A204.1 (cell line): ENCODE results near the gene TVP23A.
"Not testable (repeated sequence)": the region's sequence is repeated elsewhere in the genome, so short reads cannot be mapped to it uniquely, and the experiment has no call there.

Source experiments
- FAIRE-seq: peaks from 2 replicates; lab custom pipeline; 2012; peaks lifted over from hg19 to GRCh38; lab: Jason Lieb, UNC

The TVP23A gene

DNA sequence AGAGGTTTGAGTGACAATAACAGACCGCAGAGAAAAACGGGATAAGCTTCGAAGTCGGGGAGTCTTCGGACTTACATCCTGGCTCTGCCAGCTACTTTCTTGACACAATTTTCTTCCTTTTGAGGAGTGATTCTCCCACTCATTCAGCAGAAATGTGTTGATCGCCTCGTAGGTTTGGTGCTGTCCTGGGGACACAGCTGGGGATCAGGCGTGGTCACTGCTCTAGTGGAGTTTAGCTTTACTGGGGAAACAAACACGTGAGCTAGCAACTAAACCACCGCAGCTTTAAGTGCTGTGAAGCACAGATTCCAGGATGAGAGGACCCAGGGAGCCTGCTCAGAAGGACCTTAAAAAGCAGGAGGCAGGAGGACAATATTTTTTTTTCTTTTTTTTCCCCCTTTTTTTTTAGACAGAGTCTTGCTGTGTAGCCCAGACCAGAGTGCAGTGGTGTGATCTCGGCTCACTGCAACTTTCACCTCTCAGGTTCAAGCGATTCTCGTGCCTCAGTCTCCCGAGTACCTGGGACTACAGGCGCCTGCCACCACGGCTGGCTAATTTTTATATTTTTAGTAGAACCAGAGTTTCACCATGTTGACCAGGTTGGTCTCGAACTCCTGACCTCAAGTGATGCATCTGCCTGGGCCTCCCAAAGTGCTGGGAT is 74.1 kb downstream of the TVP23A start:
- no peak for FAIRE-seq

DNA sequence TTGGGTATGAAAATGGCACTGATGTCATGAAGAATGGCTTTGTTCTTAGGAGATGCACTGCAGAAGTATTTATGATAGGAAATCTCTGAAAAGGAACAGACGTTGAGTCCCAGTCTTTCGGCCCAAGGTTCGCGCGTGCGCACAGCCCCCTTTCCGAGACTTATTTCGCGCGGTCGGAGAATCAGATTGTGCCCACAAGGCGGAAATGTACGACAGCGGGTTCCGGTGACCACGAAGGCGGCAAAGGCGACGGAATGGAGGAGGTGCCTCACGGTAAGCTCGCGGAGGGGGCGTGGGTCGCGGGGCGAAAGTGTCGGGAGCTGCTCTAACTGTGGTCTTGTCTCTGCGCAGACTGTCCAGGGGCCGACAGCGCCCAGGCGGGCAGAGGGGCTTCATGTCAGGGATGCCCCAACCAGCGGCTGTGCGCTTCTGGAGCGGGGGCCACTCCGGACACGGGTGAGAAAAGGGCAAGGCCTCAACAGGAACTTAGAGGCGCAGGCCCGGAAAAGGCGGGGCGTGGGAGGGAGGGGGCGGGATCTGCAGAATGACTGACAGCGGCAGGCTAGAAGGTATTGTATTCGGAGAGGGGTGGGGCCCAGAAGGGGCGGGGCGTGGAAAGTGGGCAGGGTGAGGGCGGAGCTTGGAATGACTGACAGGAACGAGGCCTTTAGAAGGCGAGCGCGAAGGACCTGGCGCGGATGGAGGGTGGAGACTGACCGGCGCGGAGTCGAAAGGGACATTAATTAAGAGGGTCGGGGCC is 74.8 kb downstream of the TVP23A start, which contains the start of gene NUBP1:
TSS of gene NUBP1 (plus strand) at position 233 of the 760 bp plus-strand sequence. CDS start at position 255, 22 bp downstream.
- FAIRE-seq, result peak; percentile 51

DNA sequence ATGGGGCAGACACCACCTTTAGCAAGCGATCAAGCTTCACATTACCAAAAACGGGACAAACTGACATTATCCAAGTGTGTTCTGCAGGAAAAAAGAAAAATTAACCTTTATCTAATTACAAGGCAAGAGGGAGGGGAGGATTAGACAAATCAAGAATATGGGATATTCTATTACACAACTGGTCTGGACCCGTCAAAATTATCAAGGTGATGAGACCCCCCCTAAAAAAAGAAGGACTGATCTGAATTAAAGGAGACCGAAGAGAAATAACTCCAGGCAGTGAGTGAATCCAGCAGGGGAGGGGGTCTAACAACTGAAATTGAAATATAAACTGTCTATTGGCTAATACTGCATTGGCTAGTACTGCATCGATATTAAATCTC is 75.4 kb downstream of the TVP23A start:
- FAIRE-seq, result no peak

DNA sequence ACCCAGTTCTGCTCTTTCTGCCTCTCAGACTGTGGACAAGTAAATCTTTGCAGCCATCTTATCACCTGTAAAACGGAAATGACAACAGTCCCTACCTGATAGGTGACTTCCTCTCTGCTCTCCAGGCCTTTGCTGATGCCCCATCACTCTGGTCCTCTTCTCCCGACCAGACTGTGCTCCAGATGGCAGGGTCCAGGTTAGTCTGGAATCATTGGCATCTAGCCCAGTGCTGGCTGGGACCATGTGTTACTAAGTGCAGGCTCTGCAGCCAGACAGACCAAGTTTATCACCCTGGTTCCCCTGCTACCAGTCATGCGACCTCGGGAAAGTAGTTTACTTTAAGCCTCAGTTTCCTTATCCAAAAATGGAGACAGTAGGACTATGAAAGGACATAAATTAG is 76.8 kb downstream of the TVP23A start:
- no peak for FAIRE-seq

DNA sequence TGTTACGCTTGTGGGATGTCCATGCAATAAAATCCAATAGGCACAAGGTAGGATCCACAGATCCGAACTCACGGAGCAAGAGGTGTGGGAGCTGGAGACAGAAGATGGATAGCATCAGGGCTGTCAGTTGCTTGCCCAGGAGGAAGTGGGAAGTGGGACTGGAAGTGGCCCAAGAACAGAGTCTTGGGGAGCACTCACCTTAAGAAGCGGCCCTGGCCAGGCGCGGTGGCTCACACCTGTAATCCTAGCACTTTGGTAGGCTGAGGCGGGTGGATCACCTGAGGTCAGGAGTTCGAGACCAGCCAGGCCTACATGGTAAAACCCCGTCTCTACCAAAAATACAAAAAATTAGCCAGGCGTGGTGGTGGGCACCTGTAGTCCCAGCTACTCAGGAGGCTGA is 77.3 kb downstream of the TVP23A start:
- not testable (repeated sequence) for FAIRE-seq

DNA sequence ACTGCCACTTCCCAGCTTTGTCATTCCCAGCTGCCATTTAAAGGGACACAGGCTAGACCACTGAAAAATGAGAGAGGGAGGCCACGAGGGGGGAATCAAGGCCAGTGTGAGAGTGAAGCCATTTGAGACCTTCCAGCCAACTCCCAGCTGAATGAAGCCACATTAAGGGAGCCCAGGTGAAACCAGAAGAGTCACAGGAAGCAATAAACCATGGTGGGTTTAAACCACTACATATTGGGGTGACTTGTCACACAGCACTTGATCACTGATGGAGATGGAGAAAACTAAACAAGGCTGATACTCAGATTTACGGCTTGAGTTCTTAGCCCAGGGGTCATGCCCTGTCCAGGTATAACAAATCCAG is 77.8 kb downstream of the TVP23A start:
- FAIRE-seq, result no peak

DNA sequence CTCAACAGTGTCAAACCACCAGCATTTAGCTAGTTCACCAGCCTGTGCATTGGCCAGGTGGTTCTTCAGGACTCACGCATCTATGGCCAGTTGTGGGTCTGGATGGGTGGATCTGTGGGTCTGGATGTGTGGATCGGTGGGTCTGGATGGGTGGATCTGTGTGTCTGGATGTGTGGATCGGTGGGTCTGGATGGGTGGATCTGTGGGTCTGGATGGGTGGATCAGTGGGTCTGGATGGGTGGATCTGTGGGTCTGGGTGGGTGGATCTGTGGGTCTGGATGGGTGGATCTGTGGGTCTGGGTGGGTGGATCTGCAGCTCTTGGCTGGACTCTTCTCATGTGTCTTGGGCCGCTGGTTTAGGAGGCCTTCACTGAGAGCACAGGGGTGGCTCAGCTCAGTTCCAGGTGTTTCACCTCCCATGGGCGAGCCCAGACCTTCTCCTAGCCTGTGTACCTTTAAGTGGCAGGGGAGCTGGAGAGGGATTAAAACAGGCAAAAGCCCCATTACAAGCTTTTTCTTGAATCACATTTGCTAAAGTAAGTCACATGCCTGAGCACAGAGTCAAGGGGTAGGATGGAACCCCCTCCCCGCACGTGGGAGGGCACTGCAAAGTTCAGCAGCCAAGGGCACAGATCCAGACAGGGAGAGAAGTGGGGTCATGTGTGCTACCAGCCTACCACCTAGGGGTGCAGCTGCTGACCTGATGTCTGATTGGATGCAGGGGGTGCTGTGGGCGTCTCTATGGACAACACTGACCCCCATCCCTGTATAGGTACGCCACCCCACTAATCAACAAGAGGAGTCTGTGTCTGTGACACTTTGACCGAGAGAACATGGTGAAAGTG is 78.4 kb downstream of the TVP23A start:
- no peak for FAIRE-seq

DNA sequence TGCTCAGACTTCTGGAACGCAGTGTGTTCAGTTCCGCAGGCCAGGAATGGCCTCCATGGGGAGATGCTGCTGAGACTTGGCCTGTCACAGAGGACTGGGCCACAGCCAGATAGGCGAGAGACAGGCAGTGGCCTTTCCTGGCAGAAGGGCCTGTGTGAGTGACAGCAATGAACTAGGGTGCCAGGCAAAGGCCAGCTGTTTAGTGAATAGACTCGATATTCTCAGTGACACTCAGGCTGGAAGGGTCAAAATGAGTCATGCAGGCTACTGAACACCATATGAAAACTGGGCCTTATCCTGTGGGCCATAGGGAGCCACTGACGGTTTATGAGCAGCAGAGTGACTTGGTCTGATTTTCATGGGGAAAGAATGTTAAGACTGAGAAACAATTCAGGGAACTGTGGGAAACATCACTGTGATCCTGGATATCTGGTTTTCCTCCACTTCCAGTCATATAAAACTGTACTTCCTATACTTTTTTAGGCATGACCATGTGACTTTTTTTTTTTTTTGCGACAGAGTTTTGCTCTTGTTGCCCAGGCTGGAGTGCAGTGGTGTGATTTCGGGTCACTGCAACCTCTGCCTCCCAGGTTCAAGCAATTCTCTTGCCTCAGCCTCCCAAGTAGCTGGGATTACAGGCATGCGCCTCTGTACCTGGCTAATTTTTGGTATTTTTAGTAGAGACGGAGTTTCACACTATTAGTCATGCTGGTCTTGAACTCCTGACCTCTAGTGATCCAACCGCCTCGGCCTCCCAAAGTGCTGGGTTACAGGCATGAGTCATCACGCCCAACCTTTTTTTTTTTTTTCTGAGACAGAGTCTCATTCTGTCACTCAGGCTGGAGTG is 80.1 kb downstream of the TVP23A start:
- FAIRE-seq, result no peak

DNA sequence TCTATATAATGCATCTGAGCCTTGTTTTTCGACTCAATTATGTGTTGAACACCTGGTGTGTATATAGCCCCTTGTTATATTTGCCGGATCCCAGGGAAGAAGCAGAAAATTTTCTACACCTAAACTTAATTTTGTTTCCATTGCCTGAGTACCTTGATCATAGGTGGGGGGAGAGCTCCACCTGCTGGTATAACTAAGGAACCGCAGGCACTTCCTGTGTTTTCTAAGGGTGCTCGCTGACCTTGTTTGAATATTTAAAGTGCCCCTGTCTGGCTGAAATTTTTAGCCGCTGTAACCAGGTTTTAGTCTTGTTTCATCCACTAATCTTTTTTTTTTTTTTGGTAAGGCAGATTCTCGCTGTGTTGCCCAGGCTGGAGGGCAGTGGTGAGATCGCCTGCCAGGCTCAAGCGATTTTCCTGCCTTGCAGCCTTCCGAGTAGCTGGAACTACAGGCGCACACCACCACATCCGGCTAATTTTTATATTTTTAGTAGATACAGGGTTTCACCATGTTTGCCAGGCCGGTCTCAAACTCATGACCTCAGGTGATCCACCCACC is 81.4 kb downstream of the TVP23A start:
- peak; percentile 25 for FAIRE-seq

DNA sequence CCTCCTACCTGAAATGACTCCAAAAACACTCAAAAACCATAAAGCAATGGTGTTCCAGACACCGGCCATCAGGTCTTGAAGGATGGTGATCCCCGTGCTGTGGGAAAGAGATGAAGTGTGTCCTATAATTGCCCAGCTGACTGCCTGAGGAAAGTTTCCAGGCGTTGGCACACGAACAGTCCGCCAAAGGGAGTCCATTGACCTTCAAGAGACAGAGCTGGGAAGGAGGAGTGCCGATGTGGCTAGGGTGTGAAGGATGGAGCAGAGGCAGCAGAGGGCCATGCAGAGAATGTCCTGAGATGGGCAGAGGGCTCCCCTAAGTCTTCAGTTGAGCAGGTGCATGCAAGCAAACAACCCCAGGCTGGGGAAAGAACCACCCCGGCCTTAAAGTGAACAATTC is 86.8 kb downstream of the TVP23A start:
- no peak for FAIRE-seq

DNA sequence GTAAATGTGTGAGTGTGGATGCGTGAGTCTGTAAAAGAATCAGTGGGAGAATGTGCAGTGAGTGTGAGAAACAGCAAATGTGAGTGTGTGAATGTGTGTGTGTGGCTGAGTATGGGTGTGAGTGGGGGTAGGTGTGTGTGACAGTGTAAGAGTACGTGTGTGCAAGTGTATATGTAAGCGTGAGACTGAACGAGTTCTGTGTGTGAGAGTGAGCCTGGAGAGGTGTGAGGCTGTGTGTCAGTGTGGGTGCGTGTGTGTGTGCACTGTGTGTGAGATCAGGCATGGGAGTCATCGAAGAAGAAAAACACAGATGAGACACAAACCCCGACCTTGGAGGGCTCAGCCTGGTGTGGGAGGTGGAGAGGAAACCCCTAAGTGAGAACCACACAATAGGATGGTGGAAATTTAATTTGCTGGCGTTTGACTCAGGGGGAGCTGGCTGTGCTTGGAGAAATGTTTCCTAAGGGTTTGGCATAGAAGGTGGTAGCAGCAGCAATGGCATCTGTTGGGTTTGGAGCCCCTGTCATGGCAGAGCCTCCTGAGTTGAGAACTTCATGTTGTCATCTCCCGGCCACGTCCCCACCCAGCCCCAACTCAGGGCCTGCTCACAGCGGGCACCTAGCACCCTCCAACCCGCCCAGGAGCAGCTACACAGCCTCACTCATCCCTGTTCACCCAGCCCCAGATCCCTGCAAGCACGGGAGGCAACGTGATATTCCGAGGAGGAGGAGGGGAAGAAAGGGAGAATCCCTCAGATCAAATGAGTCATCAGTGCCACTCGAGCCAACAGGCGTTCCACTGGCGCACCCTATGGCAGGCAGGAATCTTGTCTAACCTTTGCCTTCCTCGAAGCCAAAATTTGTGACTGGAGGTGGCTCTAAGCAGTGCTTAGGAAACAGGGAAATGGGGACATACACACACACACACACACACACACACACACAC is 89.2 kb downstream of the TVP23A start:
- no peak for FAIRE-seq

DNA sequence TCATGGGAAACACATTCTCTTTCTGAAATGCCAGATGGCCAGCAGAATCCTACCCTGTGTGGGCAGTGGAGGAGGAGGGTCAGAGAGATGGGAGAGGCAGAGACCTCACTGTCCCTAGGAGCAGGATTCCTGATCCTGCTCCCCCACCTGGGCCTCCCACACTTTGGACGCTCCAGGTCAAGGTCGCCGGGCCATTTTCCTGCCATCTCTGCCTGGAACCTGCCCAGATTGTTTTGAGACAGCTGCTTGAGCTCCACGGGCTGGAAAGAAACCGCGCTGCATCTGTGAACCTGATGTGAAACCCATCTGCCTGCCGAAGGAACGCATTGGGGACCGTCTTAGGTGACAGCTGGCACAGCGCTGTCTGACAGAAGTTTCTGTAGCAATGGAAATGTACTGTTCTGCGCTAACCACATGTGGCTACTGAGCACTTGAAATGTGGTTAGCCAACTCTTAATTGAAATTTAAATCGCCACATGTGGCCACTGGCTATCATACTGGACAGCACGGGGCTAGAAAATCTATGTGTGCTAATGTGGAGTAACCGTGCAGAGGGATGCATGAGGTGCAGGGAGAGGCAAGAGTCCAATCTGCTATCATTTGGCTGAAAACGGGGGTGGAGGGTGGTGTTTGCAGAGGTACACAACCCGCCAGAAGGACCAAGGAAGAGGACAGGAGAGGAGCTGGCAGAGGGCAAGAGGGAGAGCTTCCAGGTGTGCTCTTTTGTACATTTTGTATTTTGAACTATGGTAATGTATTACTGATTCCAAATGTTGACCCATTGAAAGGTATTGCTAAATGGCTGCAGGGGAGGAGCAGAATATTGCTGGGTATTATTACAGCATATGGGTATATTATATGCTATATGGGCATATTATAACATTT is 90.3 kb downstream of the TVP23A start:
- FAIRE-seq, result no peak
